ENCODE data around the gene CDC37.
A peak's percentile ranks its signal among the peaks of the same experiment; 100 is the strongest.
"Not testable (repeated sequence)": the region's sequence is repeated elsewhere in the genome, so short reads cannot be mapped to it uniquely, and the experiment has no call there.

CDC37 gene

DNA sequence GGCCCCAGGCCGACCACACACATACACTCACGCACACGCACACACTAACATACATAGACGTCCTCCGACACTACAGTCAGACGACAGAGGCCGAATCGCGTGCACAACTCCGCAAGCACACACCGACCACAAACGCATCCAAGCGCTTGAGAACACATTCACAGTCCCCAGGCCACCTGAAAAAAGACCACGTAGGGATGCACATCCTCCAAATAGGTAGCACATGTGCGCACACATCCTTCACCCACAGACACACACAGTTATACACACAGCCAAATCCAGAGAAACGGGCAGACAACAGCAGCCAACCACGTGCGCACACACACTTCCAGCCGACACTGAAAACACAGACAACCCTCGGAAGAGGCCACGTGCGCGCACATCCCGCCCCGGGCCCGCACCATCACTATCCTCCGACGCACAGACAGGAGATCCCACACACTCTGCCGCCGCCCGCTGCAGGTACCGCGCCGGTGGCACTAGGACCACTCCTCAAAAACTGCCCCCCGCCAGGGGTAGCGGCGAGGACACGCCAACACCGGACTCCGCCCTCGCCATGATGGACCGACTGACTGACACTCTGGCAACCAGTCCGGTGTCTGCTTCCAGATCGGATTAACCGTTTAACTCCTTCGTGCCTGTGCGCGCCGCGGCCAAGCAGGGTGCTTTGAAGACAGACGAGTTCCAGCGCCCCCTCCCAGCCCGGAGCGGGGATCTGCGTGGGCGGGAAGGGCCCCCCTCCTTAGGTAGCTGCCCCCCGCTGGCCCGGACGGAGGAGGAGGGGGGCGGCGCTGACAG, 16.5 kb upstream of the CDC37 start:
- peak; percentile 50 for DNase-seq

DNA sequence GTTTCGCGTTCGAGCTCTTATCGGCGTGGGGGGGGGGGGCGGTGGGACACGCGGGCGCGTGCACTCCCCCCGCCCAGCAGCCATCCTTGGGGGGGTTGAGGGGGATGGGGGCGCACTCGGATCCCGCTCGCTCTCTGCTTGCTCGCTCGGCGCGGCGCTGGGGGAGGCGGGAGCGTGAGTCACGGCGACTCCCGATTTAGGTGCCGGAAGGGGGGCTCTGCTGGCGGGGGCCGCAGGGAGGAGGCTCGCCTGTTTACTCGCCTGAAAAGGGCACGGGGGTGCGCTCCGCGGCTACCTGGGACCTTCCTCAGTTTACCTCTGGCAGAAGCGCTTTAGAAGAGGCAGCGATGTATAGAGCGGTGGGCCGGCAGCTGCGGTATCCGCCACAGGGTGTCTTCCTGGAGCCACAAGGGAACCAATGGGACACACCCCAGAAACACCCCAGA, 15.9 kb upstream of the CDC37 start:
- DNase-seq = peak; percentile 26

DNA sequence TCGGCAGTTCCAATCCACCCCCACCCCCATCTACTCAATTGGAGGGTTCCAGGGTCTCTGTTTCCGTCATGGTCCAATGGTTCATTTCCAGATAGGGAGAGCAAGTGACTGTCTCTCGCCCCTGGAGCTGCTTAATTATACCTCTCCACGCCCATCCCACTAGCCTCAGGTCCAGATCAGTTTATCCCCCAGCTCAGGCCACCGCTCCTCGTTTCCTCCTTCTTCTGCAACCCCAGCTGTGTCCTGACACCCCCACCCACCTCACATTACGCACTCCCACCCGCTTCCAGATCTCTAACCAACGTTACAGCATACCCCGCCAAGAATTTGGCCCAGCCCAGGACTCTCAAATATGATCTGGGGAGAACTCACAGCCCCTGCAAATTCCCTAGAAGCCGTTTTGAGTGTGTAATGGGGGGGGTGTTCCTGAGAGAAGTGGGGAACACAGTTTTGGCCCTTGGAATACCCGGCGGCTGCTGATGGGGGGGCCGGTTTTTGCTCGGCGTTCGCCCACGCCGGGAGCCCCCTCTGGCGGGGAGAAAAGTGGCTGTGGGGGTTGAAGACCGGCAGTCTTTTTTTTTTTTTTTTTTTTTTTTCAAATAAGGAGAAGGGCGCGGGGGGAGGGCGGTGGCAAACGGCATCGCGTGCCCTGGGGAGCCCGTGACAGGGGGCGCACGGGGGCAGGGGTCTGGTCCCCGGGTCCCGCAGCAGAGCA, 15.3 kb upstream of the CDC37 start:
- no peak for DNase-seq

DNA sequence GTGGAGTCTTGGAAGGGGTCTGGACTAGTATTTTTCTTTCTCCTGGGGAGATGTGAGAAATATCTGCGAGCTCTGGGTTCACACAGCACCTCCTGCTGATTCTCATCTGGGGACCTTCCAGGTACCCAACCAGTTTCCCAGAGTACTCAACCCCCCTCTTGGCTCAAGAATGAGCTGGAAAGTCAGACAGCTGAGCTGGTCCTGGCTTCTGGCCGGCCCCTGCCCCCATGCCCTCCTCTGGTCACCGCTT, 14.8 kb upstream of the CDC37 start:
- DNase-seq = no peak

DNA sequence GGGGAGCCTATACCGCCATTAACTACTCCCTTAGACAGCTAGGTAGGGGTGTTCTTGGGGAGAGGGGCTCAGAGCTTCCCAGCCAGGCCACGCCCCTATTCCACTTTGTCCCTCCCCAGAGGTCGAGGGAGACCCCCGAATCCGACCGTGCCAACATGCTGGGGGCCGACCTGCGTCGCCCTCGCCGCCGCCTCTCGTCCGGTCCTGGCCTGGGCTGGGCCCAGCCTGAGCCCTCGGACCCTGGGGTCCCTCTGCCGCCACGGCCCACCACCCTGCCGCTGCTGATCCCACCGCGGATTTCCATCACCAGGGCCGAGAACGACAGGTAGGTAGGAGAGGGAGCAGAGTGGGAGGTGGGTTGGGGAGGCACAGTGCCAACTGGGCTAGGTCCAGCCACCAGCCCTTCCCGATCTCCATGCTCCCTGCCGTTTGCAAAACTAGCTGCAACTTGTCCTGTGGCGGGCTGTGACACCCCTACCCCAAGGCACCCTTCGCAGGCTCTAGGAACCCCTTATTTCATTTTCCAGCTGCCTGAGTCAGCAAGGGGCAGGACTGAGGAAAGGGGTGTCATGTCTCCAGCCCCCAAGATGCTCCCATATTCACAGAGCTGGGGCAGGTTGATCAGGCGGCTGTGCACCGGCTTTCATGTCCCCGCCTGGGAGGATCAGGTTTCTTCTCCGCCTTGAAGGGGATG, 14.3 kb upstream of the CDC37 start:
- no peak for DNase-seq

DNA sequence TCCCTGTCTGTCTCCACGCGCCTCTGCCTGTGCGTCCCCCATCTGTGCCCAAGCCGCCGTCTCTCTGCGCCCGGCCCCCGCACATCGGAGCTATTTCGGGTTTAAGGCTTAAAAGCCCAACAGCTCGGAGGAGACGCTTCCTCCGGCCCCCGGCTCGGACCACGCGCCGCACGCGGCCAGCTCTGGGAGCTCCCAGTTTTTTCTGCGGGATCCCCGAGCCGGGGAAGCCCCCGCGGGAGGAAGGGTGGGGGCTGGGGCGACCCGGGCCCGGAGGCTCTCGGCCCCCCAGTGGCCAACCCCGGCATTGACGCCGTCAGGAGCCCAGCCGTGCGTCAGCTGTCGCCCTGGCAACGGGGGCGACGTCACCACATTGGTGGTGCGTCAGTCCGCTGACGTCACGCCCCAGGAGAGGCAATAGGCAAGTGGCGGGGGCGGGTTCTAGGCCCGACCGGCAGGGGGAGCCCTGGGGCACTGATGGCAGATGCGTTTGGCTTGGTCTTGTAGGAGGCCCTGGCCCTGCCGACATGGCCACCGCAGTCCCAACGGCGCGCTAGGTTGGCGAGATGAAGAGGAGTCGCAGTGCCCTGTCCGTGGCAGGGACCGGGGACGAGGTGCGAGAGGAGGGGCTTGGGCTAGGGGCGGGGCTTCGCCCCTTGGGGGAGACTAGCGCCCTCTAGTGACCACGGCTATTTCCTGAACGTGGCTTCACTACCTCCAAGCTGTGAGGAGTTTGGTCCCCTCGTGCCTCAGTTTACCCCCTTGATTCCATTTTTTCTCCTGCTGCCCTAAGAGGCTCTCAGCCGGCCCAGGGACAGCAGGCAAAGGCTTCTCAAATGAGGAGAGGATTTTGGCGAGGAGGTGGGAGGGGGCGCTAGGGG, 13.3 kb upstream of the CDC37 start:
- DNase-seq = peak; percentile 83

DNA sequence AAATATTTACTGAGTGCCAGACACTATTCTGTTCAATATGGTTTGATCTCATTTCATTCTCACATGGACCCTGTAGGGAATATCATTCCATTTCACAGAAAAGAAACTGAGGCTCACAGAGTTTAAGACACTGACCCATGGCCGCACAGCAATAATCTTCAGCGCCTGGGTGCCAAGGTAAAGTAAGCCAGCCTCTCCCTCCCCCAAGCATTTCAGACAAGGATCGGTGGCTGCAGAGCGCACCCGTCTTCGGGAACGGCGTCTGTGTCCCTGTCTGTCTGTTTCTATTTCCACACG, 12.7 kb upstream of the CDC37 start:
- DNase-seq = no peak

DNA sequence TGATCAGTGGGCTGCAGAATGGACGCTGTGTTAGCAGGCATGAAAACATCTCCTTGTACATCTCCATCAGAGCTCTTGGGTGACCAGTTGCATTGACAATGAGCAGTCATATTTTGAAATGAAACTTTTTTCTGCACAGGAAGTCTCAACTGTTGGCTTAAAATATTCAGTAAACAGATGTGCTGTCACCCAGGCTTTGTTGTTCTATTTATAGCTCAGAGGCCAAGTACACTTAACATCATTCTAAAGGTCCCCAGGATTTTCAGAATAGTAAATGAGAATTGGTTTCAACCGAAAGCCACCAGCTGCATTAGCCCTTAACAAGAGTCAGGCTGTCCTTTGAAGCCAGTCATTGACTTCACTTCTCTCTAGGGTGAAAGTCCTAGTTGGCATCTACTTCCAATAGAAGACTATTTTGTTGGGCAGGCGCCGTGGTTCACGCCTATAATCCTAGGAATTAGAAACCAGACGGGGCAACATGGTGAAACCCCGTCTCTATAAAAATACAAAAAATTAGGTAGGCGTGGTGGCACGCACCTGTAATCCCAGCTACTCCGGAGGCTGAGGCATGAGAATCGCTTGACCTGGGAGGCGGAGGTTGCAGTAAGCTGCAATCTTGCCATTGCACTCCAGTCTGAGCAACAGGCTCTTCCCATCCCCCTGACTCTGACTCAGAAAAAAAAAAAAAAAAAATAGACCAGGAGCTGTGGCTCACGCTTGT, 9.1 kb upstream of the CDC37 start:
- DNase-seq = no peak

DNA sequence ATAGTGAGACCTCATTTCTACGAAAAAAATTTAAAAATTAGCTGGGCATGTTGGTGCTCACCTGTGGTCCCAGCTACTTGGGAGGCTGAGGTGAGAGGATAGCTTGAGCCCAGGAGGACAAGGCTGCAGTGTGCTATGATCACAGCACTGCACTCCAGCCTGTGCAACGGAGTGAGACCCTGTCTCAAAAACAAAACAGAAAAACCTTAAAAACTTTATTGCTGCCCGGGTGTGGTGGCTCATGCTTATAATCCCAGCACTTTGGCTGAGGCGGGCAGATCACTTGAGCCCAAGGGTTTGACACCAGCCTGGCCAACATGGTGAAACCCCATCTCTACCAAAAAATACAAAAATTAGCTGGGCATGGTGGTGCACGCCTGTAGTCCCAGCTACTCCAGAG, 7.9 kb upstream of the CDC37 start:
- not testable (repeated sequence) for DNase-seq

DNA sequence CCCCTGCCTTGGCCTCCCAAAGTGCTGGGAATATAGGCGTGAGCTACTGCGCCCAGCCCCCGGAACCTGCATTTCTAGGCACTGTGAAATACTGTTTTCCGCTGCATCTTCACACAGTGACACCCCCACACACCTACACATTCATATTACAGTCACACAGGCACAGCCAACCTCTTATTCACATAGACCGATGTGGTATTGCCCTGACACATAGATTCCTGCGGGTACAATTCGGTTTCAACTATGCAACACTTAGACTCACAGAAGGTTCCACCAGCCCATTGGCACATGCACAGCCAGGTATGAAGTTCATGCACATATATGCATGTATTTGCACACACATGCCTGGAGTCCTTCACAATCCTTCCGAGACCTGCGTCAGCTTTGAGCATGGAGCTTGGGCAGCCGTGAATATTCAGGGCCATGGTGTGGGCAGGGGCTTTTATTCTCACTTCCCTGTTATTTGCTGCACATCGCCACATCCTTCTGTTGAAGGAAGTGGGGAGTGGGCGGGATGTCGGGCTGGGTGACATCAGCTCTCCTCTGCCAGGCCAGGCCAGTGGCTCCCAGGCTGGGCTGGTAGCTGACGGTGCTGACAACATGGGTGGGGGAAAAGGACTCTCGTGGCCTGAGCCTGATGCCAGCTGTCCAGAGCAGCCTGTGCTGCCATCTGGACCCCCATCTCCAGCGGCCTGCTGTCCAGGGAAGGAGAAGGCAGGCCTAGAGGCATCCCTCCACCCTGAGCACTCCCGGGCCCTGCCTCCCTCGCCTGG, 5.4 kb upstream of the CDC37 start:
- no peak for DNase-seq

DNA sequence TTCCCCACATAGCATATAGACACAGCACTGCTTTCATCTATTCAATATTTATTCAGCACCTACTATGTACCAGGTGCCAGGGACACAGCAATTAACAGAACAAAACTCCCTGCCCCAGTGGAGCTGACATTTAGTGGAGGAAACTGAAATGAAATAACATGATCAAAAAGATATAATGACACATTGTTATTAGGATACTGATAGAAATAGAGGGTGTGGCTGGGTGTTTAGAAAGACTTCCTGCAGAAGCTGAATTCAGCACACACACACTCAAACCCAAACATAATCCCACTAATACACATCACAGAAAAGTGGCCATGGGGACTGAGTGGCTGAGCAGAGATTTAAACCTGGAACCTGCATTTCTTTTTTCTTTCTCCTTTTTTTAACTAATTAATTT, 3.8 kb upstream of the CDC37 start:
- DNase-seq = no peak

DNA sequence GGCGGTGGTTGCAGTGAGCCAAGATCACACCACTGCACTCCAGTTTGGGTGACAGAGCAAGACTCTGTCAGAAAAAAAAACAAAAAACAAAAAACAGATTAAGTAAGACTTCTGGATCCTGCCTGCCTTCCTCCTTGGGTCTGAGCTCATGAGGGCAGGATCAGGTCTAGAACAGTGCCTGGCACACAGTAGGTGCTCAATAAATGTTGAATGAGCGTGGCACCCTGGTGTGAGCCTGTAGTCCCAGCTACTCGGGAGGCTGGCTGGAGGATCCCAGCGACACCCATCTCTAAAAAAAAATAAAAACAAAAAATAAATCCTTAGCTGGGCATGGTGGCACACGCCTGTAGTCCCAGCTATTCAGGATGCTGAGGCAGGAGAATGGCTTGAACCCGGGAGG, 2.8 kb upstream of the CDC37 start:
- no peak for DNase-seq

DNA sequence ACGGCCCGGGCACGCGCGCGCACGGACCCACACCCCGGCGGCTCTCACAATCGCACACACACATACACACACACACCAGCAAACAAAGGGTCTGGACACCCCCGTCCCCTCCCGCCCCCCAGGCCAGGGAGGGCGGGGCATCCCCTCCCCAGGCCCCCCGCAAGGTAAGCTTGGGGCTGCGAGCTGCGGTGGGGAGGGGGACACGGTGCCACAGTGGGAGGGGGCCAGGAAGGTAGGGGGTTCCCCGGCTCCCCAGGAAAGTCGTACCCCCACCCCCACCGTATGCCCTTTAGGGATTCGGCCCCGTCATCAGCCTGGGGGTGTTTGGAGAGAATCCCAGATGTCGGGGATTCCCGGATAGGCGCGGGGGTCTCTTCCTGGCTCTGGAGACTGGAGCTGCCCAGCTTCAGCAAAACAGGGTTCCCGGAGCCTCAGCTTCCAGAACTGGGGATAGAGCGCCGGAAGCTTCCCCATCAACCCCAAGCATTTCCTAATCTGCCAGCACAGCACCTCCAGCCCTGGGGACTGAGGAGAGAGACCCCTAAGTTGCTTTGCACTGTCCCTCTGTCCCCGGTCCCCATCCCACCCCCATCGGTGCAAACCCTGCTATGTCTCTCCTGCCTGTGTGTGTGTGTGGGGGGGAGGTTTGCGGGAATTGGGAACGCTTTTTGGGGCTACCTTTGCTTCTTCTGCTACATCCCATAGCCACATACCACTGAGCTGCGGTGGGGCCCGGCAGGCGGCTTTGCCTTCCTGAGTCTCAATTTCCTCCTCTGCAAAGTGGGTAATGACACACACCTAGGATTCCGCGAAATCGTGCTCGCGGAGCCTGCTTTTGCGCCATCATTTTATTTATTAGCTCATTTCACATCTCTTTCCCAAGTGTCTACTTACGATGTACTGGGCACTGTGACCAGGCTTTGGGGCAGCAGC, 1.8 kb upstream of the CDC37 start:
- no peak for DNase-seq

DNA sequence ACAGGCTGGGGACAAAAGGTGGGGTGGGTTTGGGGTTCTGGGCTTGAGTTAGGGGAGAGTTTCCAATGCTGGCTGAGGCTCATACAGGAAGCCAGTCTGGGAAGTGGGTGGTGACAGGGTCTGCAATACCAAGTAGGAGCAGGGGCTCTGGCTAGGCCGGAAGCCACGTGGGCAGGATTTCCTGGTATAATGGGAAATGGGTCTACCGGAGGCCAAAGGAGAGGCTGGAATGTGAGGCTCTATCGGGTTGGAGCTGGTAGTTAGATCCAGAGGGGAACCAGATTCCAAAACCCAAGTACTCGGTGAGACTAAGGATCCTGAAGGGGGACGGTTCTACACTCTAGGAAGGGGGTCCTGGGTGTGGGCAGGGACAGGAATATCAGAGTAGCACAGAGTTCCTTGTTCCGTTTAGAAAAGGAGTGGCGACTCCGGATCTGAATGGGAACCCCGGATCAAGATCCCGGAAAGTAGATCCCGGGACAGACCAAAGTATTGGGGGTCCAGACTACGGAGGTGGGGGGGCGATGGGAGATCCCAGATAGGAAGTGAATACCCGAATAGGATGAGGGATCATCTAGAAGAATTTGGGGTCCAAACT, 802 bp downstream of the CDC37 start:
- peak; percentile 41 for DNase-seq

DNA sequence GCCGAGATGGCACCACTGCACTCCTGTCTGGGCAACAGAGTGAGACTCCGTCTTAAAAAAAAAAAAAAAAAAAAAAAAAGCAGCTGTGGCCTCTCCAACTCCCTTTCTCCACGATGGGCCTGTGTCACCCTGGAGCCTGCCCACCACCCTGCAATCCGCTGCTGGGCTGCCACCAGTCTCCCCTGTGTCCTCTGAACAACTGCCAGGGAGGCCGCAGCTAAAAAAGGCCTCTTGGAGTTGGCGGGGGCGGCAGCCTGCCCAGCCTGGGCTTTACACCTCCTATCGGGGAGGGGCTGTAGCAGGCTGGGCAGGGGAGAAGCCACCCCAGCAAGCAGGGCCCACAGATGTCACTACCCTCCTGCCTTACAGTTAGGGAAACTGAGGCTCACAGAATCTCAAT, 3.5 kb downstream of the CDC37 start:
- no peak for DNase-seq

DNA sequence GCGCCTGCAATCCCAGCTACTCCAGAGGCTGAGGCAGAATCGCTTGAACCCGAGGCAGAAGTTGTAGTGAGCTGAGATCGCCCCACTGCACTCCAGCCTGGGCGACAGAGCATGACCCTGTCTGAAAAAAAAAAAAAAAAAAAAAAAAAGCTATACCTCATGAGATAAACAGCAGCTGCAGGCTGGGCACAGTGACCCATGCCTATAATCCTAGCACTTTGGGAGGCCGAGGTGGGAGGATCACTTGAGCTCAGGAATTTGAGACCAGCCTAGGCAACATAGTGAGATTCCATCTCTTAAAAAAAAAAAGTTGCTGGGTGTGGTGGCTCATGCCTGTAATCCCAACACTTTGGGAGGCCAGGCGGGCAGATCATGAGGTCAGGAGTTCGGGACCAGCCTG, 4.0 kb downstream of the CDC37 start:
- DNase-seq = not testable (repeated sequence)

DNA sequence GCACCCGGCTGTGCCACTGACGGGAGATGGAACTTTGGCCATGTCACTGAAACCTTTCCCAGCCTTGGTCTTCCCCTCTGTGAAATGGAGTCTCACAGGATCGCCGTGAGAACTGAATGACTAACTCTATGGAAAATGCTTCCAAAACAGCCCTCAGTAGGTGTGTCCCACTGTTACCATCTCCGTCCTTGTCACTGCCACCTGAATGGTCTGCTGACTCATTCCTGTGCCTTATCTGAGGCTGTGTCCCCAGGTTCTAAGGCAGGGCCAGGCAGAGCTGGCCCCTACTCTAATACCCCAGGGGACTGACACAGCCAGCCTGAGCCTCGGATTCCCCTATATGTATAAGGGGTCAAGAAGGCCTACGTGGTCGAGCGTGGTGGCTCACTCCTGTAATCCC, 4.5 kb downstream of the CDC37 start:
- no peak for DNase-seq

DNA sequence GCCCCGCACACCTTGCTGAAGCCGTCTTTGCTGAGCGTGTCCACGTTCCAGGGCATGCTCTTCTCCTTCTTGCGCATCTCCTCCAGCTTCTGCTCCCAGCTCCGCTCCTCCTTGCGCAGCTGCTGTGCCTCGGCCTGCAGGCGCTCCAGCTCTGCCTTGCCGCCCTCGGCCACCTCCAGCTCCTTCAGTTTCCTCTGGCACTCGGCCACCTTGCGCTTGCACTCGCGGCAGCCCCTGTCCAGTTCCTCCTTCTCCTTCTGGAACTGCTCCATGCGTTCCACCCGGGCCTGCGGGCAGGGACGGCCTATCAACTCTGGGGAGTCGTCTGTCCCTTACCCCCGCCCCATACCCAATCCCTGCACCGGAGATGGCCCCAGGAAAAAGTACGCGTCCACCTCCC, 7.4 kb downstream of the CDC37 start:
- DNase-seq = no peak

DNA sequence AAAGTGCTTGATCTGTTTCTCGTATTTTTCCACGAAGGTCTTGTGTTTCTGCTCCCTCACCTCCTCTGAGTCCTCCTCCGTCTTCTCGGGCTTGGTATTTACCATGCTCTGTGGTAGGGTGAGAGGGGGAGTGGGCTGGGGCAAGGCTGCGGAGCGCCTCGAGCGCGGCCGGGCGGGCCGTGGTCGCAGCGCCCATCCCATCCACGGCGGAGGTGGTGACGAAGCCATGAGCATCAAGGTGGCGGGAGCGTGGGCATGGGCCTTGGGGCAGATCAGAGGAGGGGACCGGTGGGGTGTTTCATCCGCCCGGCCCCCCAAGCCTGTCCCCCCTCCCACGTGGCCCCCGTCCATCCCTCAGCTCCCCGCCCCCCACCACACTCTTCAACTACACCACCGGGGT, 7.9 kb downstream of the CDC37 start:
- no peak for DNase-seq

DNA sequence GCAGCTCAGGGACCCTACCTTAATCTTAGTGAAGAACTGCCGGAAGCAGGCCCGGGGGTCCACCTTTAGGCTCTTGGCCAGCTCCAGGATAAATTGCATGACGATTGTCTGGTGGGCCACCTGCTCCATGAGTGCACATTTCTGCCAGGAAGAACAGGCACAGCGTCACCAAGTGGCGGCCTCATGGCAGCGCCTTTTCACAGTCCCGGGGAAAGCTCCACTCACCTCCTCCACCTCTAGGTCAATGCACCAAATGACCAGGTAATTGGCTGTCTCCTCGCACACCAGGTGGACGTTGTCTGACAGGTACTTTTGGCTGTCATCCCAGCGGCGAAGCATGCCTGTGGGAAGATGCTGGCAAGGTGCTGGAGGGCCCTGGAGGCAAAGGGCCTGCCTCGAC, 8.3 kb downstream of the CDC37 start:
- DNase-seq = no peak
